HG03066 (cell line): ENCODE results near the gene MLYCD.

Experiments used
- ATAC-seq: cut with Tn5 transposase; IDR thresholded peaks from one replicate; pipeline ENCODE4 v1.9.1; 2021; ENCODE audit warnings: low read depth; ENCODE audit not compliant: unreplicated experiment

MLYCD gene

DNA sequence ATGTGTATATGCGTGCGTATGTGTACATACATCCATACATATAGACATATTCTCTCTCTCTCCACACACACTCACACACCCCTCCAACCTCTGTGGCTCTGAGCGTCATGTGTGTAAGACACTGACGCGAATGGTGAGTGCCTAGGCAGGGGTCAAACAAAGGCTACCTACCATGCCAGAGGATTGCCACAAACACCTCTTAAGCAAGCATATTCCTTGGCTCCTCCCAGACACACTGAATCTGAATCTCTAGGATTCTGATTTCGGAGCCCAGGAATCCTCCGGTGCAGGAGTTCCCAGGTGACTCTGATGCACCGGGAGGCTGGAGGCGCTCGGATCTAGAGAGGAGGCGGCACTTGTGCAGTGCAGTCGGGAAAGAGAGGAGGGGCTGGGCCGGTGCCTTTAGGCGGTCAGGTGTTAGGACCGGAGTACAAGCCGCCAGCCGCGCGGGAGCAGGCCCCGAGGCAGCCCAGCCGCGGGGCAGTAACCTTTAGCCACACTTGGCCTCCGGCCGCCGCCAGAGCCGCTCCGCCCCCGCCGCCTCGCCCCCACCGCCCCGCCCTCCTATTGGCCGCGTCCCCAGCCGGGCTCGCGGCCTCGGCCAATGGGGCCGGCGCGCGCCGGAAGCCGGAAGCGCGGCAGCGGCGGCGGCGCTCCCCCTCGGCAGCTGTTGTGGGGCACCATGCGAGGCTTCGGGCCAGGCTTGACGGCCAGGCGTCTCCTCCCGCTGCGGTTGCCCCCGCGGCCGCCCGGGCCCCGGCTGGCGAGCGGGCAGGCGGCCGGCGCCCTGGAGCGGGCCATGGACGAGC, at the start of gene MLYCD:
TSS of gene MLYCD (plus strand) at position 653 of the 809 bp plus-strand sequence. CDS start at position 683, 30 bp downstream.
- peak; percentile 88 for ATAC-seq

DNA sequence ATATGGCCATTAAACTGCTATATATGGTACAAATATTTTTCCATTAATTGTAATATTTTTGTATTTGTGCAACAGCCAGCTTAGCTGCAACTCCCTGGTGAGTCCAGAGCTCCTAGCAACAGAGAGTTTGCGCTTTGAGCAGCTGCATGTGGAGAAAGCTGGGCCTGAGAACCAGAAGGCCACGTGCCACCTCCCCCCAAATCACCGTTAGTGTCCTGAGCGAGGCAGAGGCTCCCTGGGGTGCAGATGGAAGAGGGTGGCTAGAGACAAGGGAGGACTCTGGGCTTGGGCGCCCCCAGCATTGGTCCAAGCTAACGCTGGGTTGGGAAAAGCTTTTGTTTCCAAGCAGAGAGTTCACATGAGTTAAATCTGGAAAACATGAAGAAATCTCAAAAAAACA, 49.5 kb upstream of the MLYCD start:
- ATAC-seq, result no peak

DNA sequence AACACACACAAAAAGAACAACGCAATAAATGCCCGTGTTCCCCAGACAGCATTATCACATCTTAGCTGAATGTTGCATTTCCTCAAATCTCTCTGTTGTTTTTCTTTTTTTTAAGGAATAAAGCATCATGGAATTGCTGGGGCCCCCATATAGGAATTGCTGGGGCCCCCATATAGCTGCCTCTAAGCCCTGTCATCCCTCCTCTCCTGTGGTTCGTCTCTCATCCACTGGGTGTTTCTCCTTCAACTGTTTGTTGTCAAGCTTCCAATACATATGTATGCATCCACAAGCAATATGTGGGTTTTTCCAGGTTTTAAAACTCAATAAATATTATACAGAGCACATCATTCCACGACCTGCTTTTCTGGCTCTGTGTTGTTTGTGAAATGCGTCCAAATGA, 48.0 kb upstream of the MLYCD start:
- ATAC-seq, result no peak

DNA sequence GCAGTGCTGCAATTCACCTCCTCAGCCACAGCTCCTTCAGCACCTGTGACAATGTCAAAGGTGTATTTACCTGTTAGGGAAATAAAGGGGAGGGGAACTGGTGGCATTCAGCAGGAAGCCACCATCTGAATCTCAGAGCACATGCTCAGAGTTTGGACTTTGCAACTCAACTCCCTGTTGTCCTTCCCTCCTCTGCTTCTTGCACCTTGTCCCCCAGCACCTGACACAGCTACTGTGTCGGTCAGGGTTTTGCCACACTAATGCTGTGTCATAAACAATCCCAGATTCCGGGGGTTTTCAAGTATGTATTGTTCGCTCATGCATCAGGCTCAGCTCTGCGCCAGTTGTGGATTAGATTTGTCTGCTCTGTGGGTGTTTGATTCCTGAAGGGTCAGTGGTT, 47.4 kb upstream of the MLYCD start:
- ATAC-seq, result no peak

DNA sequence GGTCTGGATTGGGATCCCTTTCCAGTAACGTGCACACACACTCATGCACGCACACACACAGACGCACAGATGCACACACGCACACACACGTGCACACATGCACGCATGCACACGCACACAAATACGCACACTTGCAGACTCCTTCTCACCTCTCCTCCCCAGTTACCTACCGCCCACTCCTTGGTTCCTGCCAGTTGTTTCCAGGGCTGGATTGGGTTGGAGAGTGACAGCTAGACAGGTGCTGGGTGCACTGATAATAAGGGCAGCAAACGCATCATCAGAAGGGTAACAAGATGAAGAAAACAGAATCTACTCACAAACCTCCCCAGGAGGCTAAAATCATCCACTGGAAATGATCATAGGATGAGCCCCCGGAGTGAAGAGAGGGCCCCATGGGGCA, 46.1 kb upstream of the MLYCD start:
- ATAC-seq, result no peak

DNA sequence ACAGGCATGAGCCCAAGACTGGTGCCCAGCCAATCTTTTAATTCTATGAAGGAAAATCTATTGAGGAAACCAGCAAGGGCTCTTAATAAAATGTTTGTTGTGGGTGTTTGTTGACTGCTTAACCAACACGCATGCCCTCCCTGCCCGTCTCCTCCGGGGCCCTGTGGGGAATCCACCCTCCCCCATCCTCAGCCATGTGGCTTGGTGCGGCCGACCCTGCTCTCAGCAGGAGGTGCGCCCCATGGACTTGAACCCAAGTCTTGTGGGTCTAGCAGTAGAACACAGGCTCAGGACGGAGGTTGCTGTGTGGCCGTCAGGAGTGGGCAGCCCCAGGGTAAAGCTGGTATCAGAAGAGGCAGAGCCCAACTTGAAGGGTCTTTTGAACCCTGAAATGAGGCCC, 45.1 kb upstream of the MLYCD start:
- no peak for ATAC-seq

DNA sequence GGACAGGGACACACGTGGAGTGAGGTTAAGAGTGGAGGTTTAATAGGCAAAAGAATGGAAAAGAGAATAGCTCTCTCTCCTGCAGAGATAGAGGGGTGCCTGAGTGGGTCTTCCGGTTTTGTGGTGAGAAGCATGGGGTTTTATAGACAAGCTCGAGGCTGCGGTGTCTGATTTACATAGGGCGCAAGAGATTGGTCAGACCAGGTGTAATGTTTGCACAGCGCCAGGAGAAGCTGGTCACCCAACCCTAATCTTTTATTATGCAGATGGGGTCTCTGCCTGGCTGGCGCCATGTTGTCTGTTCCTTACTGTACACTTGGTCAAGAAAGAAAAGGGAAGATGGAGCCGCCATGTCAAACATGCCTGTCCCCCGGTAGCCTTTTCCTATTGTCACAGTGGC, 44.5 kb upstream of the MLYCD start:
- no peak for ATAC-seq

DNA sequence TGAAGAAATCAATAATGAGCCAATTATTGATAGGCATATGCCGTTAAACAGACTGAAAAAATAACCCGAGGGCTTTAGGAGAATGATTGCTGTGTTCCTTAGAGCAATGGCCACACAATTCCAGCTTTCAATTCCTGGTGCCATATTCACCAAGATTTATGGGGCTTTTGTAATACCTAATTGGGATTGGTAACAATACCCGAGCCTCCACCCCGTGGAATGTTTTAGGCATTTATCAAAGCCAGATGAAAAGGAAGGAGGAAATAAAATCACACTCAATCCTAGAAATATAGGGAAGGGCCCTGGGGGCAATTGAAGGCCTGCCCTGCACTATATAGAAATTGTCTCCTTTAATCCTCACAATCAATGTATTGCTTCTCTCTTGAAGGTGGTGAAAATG, 42.1 kb upstream of the MLYCD start:
- no peak for ATAC-seq

DNA sequence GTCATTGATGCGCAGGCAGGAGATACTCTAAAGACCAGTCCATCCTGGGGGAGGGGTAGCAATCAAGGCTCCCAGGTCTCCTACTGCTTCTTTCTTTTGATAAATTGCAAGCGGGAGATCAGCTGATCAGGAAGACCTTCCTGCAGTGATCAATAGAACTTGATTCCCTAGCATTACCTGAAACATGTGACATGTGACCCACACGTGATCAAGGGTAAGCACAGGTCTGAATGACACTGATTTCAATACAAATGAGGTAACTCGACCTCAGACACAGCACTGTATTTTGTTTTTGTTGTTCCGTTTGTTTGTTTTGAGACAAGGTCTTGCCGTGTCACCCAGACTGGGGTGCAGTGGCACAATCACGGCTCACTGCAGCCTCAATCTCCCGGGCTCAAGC, 39.6 kb upstream of the MLYCD start:
- no peak for ATAC-seq

DNA sequence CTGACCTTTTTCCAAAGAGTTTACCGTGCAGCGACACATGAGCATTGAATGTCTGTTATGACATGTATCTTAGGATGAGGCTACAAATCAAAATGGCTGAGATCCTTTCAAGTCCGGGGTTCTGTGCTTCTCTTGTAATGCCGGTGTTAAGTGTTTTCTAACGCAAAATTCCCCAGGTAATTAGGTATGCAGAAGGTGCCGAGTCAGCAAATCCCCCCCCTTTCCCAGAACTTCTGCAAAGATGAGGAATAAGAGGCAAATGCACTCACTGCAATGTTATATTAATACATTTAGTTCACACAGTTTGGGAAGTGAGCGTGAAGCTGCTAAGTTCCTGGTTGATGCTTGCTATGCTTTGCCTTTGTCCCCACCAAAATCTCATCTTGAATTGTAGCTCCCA, 36.3 kb upstream of the MLYCD start:
- ATAC-seq, result no peak

DNA sequence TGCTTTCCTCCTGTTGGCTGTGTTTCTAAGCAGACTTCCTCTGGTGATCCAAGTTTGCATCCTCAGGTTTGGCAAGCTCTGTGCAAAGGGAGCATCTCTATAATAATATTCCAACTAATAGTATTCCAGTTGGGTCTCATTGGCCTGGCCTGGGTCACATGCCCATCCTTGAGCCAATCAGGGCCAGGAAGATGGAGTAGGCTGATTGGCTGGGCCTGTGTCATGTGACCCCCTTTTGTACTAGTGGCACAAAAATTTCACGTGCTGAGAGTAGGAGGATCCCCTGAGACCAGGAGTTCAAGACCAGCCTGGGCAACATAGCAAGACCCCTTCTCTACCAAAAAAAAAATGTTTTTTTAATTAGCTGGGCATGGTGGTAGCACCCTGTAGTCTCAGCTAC, 35.2 kb upstream of the MLYCD start:
- ATAC-seq, result no peak

DNA sequence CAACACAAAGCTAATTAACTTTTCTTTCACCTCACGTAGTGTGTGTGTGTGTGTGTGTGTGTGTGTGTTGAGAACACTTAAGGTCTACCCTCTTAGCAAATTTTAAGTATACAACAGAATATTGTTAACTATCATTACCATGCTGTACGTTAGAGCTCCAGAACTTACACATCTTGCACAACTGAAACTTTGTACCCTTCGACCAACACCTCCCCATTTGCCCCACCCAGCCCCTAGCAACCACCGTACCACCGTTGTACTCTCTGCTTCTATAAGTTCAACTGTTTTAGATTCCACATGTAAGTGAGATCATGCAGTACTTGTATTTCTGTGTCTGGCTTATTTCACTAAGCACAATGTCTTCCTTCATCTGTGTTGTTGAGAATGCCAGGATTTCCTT, 28.1 kb upstream of the MLYCD start:
- no peak for ATAC-seq

DNA sequence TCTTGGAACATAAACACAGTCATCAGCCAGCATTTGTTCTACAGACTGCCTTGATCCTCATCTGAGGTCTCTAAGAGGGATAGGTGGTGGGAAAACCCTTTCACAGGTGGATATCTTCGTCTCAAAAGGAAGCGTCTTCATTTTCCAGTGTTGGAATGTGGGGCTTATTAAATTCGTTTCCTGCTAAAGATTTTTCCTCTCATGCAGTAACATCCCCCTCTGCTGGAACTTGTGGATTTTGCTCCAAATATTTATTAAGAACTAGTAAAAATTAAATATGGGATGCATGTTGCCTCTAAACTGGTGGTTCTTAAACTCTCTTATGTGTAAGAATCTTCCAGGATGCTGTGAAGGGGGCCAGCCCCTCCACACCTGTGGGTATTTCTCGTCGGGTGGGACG, 20.1 kb upstream of the MLYCD start:
- no peak for ATAC-seq

DNA sequence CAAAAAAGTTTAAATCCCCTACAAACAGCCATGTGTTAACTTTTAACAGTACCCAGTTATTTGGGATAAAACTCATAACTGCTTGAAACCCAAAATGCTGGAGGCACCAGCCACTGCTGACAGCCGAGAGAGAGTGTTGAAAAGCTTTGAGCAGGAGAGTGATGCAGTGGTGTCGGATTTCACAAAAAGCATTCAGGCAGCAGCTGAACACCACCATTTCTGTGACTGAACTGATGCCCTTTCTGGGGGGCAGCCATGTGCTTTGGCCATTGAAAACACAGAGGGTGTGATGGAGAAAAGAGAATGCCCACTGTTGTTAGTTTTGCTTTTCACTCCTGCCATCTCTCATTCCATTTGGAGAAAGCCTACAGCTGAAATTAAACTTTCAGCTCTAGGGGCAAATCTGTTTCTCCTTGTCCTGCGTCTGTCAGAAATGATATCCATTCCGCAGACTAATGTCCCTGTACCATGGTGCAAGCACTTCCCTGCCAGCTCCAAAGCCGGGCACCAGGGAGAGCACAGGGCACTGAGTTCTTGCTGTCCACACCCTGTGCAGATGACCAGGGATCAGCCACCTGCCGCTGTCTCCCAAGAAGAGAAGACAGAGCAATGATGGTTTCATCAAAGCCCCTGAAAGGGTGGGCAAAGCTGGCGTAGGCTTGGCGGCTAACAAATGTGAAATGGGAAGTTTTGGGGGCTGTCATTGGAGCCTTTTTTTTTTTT, 16.6 kb upstream of the MLYCD start:
- ATAC-seq, result no peak

DNA sequence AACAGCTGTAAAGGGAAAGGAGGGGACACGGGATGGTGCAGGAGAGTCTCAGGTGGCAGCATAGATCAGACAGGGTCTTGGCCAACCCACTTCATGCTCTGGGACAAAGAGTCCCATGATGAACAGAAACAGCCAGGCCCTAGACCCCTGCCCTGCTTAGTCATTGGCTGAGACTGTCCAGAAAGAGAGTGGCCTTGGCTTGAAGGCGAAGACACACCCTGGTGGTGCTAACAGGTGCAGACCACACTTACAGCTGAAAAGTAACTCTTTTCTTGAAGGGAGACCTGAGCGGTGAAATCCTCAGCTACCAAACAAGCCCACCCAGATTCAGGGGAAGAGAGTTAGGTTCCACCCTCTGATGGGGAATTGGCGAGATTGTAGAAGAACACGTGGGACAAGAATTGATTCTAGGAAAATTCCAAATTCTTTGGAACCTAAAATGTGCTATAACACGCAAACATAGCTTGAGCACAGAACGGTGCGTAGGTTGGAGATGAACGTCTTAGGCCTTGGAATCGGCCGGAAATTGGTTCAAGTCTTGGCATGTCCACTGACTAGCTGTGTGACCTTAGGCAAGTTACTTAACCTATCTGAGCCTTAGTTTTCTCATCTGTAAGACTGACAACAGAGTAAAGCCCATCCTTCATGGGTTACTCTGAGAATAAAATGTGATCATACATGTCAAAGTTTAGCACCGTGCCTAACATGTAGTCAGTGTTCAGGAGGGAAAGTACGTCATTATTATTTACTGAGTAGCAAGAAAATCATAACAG, 12.5 kb upstream of the MLYCD start:
- ATAC-seq, result no peak

DNA sequence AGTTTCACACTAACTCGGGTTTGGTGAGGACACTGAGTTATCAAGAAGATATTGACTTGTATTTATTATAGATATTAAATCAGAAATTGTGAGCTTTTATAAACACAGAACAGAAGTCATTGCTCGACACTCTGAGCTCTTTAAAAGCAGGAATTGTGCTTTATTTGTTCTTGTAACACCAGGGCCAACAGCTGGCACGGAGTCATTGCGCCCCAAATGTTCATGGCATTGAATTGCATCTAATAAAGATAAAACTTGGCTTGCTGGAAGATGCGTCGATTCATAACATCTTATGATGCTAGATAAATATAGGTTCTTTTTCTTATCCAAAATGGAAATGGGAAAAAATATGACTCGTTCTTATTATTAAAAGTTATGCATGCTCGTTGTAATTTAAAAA, 11.8 kb upstream of the MLYCD start:
- ATAC-seq, result no peak

DNA sequence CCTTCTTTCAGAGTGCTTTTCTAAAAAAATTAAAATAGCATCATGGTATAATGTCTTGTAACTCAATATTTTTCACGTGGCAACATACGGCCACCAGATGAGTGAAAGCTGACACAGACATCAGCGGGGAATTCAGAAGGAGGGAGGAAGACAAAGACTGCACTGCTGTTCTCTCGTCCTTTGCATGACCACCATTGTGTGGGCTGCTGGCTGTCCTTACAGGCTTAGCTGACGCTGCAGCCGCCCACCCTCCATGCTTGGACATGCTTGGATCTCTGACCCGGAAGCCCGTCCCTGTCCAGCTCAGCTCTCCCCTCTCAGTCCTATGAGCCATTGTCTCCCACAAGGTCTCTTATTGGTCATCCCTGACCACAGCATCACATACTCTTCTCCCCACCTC, 11.4 kb upstream of the MLYCD start:
- no peak for ATAC-seq

DNA sequence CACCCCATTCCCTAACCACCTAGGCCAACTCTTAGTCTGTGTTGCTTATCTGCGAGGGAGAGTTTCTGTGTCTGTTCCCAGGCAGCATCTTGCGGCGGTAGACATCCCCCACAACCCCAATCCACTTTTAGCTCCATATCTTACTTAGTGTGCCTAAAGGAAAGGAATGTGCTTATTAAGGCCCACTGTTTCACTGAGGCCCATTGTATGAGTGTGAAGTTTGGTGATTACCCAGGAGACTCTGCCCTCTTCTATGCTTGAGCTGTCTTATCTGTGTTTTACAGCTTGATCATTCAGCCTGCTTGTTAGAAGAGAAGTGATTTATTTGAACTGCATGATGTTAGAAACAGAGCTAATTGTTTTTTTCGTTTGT, 10.3 kb upstream of the MLYCD start:
- no peak for ATAC-seq

DNA sequence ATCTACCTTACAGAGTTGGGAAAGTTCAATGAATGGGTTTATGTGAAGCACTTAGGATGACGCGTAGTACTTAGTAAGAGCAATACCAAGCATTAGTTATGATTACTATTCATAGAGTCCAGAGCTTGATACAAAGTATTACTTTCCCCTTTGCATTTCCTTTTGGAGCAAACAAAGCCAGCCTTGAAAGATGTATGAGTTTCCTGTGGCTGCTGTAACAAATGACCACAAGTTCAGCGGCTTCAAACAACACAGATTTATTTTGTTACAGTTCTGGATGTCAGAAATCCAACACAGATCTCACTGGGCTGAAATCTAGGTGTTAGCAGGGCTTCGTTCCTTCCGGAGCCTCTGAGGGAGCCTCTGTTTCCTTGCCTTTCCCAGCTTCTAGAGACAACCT, 8.6 kb upstream of the MLYCD start:
- ATAC-seq, result no peak

DNA sequence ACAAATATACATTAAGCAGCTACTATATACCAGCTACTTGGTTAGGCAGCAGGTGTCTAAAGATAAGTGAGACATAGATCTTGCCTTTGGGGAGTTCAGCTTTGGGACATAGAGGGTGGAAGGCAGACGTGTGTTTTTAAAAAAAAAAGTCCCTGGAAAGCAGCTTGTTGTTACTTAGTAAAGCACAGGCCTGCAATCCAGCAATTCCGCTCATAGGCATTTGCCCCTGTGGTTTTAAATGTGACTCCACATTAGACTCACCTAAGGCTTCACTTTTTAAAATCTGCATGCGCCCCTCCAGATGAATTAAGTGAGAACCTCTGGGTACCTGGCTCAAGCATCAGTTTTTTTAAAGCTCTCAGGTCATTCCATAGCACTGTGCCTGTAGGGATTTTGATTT, 7.2 kb upstream of the MLYCD start:
- ATAC-seq, result no peak

DNA sequence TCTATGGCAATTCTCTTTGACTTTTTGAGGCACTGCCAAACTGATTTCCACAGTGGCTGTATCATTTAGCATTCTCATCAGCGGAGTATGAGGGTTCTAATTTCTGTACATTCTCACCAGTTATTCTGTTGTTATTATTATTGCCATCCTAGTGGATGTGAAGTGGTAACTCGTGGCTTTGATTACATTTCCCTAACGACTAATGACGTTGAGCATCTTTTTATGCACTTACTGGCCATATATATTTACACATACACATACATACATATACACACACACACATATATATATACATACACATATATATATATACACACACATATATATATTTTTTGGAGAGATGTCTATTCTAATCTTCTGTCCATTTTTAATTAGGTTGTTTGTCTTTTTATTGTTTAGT, 3.7 kb upstream of the MLYCD start:
- no peak for ATAC-seq

DNA sequence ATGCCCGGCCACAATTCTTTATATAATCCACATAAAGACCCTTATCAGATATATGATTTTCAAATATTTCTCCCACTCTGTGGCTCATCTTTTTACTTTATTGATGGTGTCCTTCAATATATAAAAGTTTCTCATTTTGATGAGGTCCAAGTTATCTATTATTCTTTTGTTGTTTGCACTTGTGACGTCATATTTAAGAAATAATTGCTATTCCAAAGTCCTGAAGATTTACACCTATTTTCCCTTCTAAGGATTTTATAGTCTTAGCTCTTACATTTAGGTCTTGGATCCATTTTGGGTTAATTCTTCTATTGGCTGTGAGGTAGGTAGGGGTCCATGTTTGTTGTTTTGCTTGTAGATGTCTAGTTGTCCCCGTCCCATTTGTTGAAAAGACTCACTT, 3.0 kb upstream of the MLYCD start:
- no peak for ATAC-seq
